GM21576 (cell line): ENCODE results near the gene RECQL5.
A peak's percentile ranks its signal among the peaks of the same experiment; 100 is the strongest.
"Not testable (repeated sequence)": the region's sequence is repeated elsewhere in the genome, so short reads cannot be mapped to it uniquely, and the experiment has no call there.

Experiments
- ATAC-seq: cut with Tn5 transposase; IDR thresholded peaks from one replicate; pipeline ENCODE4 v1.9.1; 2021; ENCODE audit warnings: mild to moderate bottlenecking, moderate library complexity; ENCODE audit not compliant: unreplicated experiment

RECQL5 gene

DNA sequence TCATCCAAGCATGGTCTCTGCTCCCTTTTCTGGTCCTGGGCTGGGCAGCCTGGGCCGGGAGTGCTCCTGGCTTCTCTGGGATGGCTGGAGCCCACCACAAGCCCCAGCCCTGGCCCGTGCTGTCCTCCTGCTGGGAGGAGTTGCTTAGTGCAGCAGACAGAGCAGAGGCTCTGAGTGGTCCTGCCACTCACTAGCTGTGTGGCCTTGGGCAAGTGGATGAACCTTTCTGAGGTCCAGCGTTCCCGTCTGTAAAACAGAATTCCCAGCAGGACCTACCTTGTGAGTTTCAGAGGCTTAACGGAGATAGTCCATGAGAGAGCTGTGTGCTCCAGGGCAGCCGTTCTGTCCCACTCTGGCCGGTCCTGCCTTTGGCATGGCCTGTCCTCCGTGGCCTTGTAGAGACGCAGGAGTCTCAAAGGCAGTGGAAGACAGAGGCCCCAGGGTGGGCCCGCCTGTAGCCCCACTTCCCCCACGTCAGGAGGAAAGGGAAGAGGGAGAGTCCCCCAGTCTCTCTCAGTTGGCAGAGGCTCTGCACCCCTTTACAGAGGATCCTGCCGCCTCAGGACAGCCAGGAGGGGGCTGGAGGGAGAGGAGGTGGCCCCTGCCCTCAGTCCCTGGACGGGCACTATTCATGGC is 71.6 kb downstream of the RECQL5 start:
- ATAC-seq = no peak

DNA sequence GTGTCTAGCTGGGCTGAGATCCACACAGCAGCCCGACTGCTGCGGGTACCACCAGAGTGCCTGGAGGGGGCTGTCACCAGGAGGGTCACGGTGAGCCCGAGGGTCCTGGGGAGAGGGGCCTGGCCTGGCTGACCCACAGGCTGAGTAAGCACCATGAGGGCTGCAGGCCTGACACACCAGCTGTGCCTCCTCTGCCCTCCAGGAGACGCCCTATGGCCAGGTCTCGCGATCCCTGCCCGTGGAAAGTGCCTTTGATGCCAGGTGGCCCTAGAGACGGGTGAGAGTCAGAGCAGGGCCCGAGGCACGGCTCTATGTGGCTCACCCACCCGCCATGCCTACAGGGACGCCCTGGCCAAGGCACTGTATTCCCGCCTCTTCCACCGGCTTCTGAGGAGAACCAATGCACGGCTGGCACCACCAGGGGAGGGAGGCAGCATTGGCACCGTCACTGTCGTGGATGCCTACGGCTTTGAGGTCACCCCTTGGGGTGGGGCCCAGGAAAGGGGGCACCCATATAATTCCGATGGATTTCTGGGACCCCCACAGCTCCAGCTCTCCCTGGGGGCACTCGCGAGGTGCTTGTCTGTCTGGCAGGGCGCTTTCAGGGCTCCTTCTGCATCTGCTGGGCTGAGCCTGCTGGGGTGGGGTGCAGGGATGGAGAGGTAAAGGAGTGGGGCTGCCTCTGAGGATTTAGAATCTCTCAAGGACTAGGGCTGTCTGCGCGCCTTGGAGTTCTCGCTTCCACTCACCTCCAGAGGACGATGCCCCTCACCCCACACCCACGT is 72.3 kb downstream of the RECQL5 start:
- ATAC-seq = no peak

DNA sequence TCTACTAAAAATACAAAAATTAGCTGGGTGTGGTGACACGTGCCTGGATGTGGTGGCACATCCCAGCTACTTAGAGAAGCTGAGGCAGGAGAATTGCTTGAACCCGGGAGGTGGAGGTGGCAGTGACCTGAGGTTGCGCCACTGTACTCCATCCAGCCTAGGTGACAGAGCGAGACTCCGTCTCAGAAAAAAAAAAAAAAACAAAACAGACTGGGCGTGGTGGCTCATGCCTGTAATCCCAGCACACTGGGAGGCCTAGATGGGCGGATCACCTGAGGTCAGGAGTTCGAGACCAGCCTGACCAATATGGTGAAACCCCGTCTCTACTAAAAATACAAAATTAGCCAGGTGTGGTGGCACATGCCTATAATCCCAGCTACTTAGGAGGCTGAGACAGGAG is 73.5 kb downstream of the RECQL5 start:
- not testable (repeated sequence) for ATAC-seq

DNA sequence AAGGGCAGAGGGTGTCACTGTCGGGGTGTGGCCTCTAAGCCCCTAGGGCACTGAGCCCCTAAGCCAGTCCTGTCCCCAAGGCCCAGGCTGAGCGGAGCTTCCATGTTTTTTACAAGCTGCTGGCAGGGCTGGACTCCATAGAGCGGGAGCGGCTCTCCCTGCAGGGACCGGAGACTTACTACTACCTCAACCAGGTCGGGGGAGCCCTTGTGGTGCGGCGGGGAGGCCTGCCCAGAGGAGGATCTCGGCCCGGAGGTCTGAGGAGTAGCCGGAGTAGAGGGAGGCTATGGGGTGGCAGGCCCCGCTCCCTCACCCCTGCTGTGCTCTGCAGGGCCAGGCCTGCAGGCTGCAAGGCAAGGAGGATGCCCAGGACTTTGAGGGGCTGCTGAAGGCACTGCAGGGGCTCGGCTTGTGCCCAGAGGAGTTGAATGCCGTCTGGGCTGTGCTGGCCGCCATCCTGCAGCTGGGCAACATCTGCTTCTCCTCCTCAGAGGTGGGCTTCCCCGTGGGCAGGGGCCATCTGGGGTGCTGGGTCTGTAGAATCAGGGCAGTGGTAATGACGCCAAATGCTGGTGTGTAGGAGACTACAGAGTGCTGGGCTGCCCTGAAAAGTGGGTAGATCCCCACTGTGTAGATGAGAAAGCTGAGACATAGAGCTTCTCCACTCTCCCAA is 74.5 kb downstream of the RECQL5 start:
- no peak for ATAC-seq

DNA sequence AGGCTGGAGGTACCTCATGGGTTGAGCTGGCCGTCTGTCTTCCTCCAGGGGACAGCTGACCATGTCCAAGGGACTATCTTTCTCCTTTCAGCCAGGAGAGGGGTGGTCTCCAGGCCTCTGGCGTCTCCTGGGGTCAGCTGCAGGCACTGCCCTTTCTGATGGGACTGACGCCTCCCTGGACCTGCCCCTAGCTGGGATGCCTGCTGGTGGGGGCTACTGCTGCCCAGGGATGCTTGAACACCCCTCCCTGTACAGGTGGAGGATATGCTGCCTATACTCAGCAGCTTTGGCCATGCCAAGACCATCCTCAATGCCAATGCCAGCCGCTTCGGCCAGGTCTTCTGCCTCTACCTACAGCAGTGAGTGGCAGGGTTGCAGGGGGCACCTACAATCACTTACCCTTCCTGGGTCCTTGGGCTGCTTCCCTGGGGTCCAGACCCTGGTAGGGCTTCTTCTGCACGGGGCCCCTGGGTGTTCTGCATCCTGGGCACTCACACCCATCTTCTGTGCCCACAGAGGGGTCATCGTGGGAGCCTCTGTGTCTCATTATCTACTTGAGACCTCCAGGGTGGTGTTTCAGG is 75.1 kb downstream of the RECQL5 start:
- ATAC-seq = no peak

DNA sequence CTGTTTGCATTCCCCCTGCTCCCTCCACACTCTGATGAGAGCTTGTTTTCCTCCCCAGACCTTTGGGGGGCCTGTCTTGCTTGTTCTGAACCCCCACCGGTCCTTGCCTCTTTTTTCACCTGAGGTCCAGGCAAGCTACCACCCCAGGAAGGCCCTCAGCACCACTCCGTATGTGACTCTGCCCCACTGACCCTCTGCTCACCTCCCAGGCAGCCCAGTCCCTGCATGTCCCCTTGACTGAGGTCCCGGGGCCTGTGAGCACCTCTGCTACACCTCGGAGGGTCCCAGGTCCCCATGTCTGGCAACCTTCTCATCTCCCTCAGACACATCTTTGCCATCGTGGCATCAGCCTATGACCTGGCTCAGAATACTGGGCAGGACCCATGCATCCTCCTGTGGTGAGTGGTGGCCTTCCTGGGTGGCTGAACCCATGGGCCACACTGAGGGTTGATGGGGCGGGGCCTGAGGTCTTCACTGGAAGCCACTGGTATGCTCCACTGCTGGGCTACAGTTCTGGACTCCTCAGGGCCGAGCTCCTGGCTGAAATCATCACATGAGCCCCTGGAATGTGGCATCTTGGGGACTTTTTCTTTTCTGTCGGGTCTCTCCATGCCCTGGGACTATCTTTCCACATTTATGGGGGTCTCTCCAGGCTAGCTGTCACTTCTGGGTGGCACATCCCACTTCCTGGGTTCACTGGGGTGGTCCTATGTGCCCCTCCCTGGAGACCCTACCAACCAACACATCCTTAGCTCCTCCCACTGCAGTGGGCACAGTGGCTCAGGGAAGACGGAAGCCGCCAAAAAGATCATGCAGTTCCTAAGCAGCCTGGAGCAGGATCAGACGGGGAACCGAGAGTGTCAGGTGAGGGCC is 75.9 kb downstream of the RECQL5 start:
- ATAC-seq = no peak

GRCh38 chr17:75590314-75590761 is 76.6 kb downstream of the RECQL5 start:
- ATAC-seq = no peak

GRCh38 chr17:75589919-75590303 is 77.0 kb downstream of the RECQL5 start:
- no peak for ATAC-seq

DNA sequence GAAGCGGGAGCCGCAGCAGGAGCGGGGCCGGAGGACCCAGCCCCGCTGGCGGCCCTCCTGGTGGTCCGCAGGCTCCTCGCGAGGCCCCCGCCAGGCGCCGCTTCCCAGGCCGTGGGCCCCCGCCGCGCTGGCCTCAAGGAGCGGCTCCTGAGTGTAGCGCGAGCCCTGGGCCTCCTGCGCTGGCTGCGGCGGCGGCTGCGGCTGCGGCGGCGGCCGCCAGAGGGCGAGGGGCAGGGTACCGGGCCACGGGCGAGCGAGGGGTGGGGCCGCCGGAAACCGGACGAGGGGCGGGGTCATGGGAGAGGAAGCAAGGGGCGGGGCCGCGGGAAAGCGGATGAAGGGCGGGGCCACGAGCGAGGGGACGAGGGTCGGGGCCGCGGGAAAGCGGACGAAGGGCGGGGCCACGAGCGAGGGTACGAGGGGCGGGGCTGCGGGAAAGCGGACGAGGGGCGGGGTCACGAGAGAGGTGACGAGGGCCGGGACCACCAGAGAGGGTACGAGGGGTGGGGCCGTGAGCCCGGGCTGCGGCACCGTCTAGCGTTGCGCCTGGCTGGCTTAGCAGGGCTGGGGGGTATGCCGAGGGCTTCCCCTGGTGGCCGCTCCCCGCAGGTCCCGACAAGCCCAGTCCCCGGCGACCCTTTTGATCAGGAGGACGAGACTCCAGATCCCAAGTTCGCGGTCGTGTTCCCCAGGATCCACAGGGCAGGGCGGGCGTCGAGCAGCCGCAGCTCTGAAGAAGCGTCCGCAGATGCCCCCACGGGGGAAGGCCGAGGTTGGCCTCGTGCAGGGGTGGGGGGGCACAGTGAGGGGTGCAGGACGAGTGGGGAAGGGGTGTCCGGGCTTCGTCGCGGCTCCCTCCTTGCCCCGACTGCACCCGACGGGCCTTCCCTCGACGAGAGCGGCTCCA is 77.7 kb downstream of the RECQL5 start:
- peak; percentile 64 for ATAC-seq

- no peak for ATAC-seq
These were observed 78.3 kb downstream of the RECQL5 start for GRCh38 chr17:75588596-75589011.

GRCh38 chr17:75587675-75588595 is 79.0 kb downstream of the RECQL5 start, which contains the start of gene MYO15B:
Gene MYO15B, plus strand, starts transcription at chr17:75587800. Its CDS starts 258 bp downstream, at chr17:75588058.
- no peak for ATAC-seq

DNA sequence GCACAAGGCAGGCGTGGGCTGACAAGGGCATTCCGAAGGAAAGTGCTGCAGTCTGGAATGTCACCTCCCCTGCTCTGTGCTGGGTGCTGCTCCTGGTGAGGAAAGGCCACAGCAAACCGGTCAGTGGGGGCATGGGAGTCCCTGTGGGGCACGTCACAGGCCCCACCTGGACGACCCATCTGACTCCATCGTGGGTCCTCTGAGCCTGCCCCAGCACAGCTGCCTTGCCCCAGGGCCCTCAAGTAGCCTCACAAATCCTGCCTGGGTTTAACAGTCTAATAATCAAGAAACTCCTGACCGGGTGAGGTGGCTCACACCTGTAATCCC is 82.1 kb downstream of the RECQL5 start:
- ATAC-seq = no peak

GRCh38 chr17:75583197-75583596 is 83.8 kb downstream of the RECQL5 start:
- ATAC-seq = not testable (repeated sequence)

- not testable (repeated sequence) for ATAC-seq
These were observed 85.7 kb downstream of the RECQL5 start for GRCh38 chr17:75581121-75581725.
